Measurements from ENCODE around the gene NCKAP5. TPM values are rescaled to one million over a fixed set of nuclear protein-coding genes. Genes with fewer than 3 reads are reported as not detected.

The NCKAP5 gene
- total and polyA plus RNA-seq, 2 experiments from 2014 or later = 0.21 to 0.31 TPM

DNA sequence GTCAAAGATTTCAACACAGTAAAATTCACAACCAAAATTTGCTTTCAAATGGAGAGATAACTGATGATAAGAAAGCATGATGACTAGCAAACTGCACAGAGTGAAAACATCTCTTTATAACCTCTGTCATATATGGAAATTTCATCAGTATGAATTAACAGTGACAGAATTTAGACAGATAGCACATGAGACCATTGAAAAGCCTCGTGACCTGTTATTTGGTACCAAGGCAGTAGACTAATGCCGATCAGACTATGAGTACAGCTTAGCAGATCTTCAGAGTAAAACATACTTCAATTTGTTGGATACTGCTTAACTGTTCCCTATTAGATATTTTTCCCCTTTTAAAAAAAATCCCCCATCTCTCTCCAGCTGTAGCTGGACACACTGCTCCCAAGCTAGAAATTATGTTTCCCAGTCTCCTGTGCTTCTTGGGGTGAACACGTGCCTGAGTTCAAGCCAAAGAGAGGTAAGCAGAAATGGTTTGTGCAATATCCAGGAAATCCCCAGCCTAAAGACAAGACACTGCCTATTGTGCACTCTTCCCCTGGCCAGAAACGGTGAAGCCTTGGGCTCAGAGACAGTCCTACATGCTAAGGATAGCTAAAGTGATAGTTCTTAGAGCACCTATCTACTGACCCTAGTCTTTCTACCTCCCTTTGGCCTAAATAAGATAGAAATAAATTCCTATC is 256.1 kb downstream of the NCKAP5 start:
- H3K4me1 ChIP-seq (ENCODE audit: low read depth) = no peaks in the 10 kb centered on the region
- TF ChIP-seq, protein P1, sequence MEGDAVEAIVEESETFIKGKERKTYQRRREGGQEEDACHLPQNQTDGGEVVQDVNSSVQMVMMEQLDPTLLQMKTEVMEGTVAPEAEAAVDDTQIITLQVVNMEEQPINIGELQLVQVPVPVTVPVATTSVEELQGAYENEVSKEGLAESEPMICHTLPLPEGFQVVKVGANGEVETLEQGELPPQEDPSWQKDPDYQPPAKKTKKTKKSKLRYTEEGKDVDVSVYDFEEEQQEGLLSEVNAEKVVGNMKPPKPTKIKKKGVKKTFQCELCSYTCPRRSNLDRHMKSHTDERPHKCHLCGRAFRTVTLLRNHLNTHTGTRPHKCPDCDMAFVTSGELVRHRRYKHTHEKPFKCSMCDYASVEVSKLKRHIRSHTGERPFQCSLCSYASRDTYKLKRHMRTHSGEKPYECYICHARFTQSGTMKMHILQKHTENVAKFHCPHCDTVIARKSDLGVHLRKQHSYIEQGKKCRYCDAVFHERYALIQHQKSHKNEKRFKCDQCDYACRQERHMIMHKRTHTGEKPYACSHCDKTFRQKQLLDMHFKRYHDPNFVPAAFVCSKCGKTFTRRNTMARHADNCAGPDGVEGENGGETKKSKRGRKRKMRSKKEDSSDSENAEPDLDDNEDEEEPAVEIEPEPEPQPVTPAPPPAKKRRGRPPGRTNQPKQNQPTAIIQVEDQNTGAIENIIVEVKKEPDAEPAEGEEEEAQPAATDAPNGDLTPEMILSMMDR (IDR thresholded peaks at IDR 0.05; ENCODE audit: low read depth, low read length) = no peak
- no peaks in the 10 kb centered on the region for H3K9me3 ChIP-seq (ENCODE audit: low read depth)
- no peak for DNase-seq (ENCODE audit: low read depth in 1 of 2, low spot score in 1 of 2)
- no peaks in the 10 kb centered on the region for H3K36me3 ChIP-seq
- no peak overlapping the region for H3K27ac ChIP-seq
- no peaks in the 10 kb centered on the region for H3K27me3 ChIP-seq
- H3K4me3 ChIP-seq = no peak overlapping the region

DNA sequence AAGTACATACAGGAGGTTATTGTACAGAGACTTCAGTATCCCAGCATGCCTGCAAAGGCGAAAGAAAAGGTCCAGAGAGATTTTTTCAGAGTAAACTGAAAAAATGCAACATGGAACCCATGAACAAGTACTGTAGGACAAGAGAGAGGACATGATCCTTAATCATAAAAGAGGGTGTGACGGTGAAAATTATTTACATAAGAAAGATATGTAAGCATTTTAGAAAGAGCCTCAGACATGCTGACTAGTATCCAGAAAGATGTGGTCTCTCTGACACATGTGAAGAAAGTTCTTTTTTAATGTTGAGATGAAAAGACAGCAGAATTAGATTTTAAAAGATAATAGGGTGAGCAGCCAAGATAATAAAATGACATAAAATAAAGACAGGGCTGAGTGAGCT is 262.0 kb downstream of the NCKAP5 start:
- DNase-seq (ENCODE audit: low read depth in 1 of 2, low spot score in 1 of 2) = no peak
- no peaks in the 10 kb centered on the region for H3K4me1 ChIP-seq (ENCODE audit: low read depth)
- H3K27ac ChIP-seq = no peak overlapping the region
- no peaks in the 10 kb centered on the region for H3K36me3 ChIP-seq
- H3K27me3 ChIP-seq = no peaks in the 10 kb centered on the region
- H3K9me3 ChIP-seq (ENCODE audit: low read depth) = no peaks in the 10 kb centered on the region
- TF ChIP-seq, protein P1 (IDR thresholded peaks at IDR 0.05; ENCODE audit: low read depth, low read length) = no peak
- H3K4me3 ChIP-seq = no peak overlapping the region

GRCh38 chr2:133304344-133304743 is 263.9 kb downstream of the NCKAP5 start:
- no peak for DNase-seq (ENCODE audit: low read depth in 1 of 2, low spot score in 1 of 2)
- TF ChIP-seq, protein P1 (IDR thresholded peaks at IDR 0.05; ENCODE audit: low read depth, low read length) = no peak

GRCh38 chr2:133303150-133303549 is 265.1 kb downstream of the NCKAP5 start:
- H3K27me3 ChIP-seq = no peaks in the 10 kb centered on the region
- DNase-seq (ENCODE audit: low read depth in 1 of 2, low spot score in 1 of 2) = no peak
- no peaks in the 10 kb centered on the region for H3K4me1 ChIP-seq (ENCODE audit: low read depth)
- H3K4me3 ChIP-seq = no peak overlapping the region
- no peak overlapping the region for H3K27ac ChIP-seq
- TF ChIP-seq, protein P1 (IDR thresholded peaks at IDR 0.05; ENCODE audit: low read depth, low read length) = no peak
- no peaks in the 10 kb centered on the region for H3K36me3 ChIP-seq
- no peaks in the 10 kb centered on the region for H3K9me3 ChIP-seq (ENCODE audit: low read depth)

More at GRCh38 chr2:133304344-133304743, 263.9 kb downstream of the NCKAP5 start:
- Histone ChIP-seq H3K27ac (no peak overlapping the region), H3K36me3 (no peaks in the 10 kb centered on the region), H3K27me3 (no peaks in the 10 kb centered on the region), H3K9me3 (ENCODE audit: low read depth) (no peaks in the 10 kb centered on the region), H3K4me3 (no peak overlapping the region), H3K4me1 (ENCODE audit: low read depth) (no peaks in the 10 kb centered on the region)

GRCh38 chr2:133296401-133296800 is 271.9 kb downstream of the NCKAP5 start:
- Histone ChIP-seq H3K27ac (no peak overlapping the region), H3K4me3 (no peak overlapping the region), H3K9me3 (ENCODE audit: low read depth) (no peaks in the 10 kb centered on the region), H3K27me3 (no peaks in the 10 kb centered on the region), H3K36me3 (no peaks in the 10 kb centered on the region), H3K4me1 (ENCODE audit: low read depth) (no peaks in the 10 kb centered on the region)
- no peak for DNase-seq (ENCODE audit: low read depth in 1 of 2, low spot score in 1 of 2)
- TF ChIP-seq, protein P1 (IDR thresholded peaks at IDR 0.05; ENCODE audit: low read depth, low read length) = no peak

Data from cardiac muscle cell (in vitro differentiated cells and primary cell).